ENCODE data around the gene SHC4. TPM values are rescaled to one million over a fixed set of nuclear protein-coding genes. Genes with fewer than 3 reads are reported as not detected.

SHC4 gene
- total RNA-seq: 7.2 TPM

GRCh38 chr15:48963524-48964113, at the start of gene SHC4:
Gene SHC4, minus strand, starts transcription at chr15:48963919. Its CDS starts 904 bp downstream, at chr15:48963015.

GRCh38 chr15:48877630-48878595, 85.8 kb downstream of the SHC4 start, which contains the start of gene EID1:
Gene EID1, plus strand, starts transcription at chr15:48878134. Its CDS starts 43 bp downstream, at chr15:48878177.

GRCh38 chr15:48810414-48811324, 153.1 kb downstream of the SHC4 start, which contains the start of gene CEP152:
Gene CEP152, minus strand, starts transcription at chr15:48811069. Its CDS starts 5,420 bp downstream, at chr15:48805649.

Small RNA genes lying within 50 kb of the gene (small RNA-seq; reads per million reads assigned to genes)
- gene RF00019 (ENCODE audit: low replicate concordance): not detected

Other genes with a start within 250 kb of the SHC4 start
- gene CEP152, start 152.8 kb downstream of the SHC4 start, total RNA-seq: 30.7 TPM
- gene EID1, start 85.8 kb downstream of the SHC4 start, total RNA-seq: 146 TPM
- gene SECISBP2L, start 82.5 kb upstream of the SHC4 start, total RNA-seq: 125 TPM
- 79.5 TPM for gene COPS2, start 191.7 kb upstream of the SHC4 start, total RNA-seq
- gene GALK2, start 206.3 kb upstream of the SHC4 start, total RNA-seq: 80.8 TPM